A673 (cell line): ENCODE measurements around the gene SLC22A7.

ENCODE experiments used
- EZH2 ChIP-seq: fragments of 200-600 bp; sonication (generic); IDR thresholded peaks from 2 replicates; pipeline ENCODE4 v1.6.1; 2017; ENCODE audit warnings: borderline replicate concordance, low read depth, mild to moderate bottlenecking, mixed read lengths, antibody characterized with exemption, low read length; ENCODE audit not compliant: poor library complexity, severe bottlenecking
- TF ChIP-seq, protein P1 (sequence below): fragments of 300-800, 200-600 bp; sonication (generic); conservative IDR thresholded peaks from 2 replicates; pipeline ENCODE4 v1.5.1; 2017; ENCODE audit warnings: low read depth, mild to moderate bottlenecking, antibody characterized with exemption, low read length, moderate library complexity, mixed read lengths

DNA sequence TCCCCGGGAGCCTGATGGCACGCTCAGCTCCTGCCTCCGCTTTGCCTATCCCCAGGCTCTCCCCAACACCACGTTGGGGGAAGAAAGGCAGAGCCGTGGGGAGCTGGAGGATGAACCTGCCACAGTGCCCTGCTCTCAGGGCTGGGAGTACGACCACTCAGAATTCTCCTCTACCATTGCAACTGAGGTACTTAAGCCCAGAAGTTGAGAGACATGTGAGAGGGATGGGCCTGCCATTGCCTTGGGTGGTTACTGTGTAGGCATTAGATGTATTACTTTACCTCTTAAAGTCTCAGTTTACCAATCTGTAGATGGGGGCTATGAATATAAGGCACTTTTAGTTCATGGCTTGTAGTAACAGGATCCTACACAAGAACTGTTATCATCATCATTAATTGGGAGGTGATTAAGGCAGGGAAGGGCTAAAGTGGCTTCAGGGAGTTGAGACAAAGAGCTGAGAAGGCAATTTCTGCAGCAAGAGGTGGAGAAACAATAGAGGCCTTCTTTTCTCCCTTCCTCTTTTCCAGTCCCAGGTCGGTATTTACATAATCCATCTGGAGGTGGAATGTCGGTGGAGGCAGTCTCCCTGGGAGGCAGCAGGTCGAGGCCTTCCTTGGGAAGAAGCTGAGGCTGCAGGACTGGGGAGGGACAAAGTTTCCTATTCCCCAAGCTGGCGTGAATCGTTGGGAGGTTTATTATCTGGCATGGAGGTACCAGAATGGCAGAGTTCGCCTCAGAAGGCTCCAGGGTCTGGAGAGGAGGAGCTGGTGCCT is 691 bp downstream of the SLC22A7 start:
- TF ChIP-seq, protein P1, sequence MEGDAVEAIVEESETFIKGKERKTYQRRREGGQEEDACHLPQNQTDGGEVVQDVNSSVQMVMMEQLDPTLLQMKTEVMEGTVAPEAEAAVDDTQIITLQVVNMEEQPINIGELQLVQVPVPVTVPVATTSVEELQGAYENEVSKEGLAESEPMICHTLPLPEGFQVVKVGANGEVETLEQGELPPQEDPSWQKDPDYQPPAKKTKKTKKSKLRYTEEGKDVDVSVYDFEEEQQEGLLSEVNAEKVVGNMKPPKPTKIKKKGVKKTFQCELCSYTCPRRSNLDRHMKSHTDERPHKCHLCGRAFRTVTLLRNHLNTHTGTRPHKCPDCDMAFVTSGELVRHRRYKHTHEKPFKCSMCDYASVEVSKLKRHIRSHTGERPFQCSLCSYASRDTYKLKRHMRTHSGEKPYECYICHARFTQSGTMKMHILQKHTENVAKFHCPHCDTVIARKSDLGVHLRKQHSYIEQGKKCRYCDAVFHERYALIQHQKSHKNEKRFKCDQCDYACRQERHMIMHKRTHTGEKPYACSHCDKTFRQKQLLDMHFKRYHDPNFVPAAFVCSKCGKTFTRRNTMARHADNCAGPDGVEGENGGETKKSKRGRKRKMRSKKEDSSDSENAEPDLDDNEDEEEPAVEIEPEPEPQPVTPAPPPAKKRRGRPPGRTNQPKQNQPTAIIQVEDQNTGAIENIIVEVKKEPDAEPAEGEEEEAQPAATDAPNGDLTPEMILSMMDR, result no peak
- TF ChIP-seq EZH2, result no peak
